Small intestine (tissue), 7 donors: ENCODE results near the gene PLA2G4A. TPM values are rescaled to one million over a fixed set of nuclear protein-coding genes. Genes with fewer than 3 reads are reported as not detected.

Source experiments
- DNase-seq, 2 donors: peaks; one replicate each; pipeline versions ENCODE4 v3.0.0 to v3.0.0-alpha.2; 2013
- FAIRE-seq: peaks from 2 replicates; lab custom pipeline; 2012; peaks lifted over from hg19 to GRCh38; lab: Jason Lieb, UNC
- H3K27ac ChIP-seq, 3 donors: one replicate each; pipeline ENCODE4 v1.5.1; 2013; ENCODE audit warnings: low read length in 2 of 3, mild to moderate bottlenecking in 2 of 3, control low read depth in 1 of 3, inconsistent platforms in 1 of 3, low read depth in 1 of 3, moderate library complexity in 1 of 3
- H3K27me3 ChIP-seq, 3 donors: one replicate each; pipeline ENCODE4 v1.6.1; 2013; ENCODE audit warnings: low read length in 3 of 3, inconsistent platforms in 1 of 3; ENCODE audit not compliant: control insufficient read depth in 3 of 3, insufficient read depth in 3 of 3
- H3K36me3 ChIP-seq, 3 donors: one replicate each; pipeline ENCODE4 v1.6.1; 2013; ENCODE audit warnings: low read length in 3 of 3, inconsistent platforms in 1 of 3, low read depth in 1 of 3, mild to moderate bottlenecking in 1 of 3, moderate library complexity in 1 of 3; ENCODE audit not compliant: control insufficient read depth in 3 of 3, insufficient read depth in 2 of 3
- H3K4me1 ChIP-seq, 3 donors: one replicate each; pipeline ENCODE4 v1.6.1; 2013; ENCODE audit warnings: low read length in 2 of 3, inconsistent platforms in 1 of 3, low read depth in 1 of 3, mild to moderate bottlenecking in 1 of 3, moderate library complexity in 1 of 3; ENCODE audit not compliant: control insufficient read depth in 3 of 3, insufficient read depth in 2 of 3
- H3K4me3 ChIP-seq, 3 donors: one replicate each; pipeline ENCODE4 v1.5.1; 2013; ENCODE audit warnings: low read length in 3 of 3, control low read depth in 1 of 3, inconsistent platforms in 1 of 3, low read depth in 1 of 3, mild to moderate bottlenecking in 1 of 3, moderate library complexity in 1 of 3
- H3K9me3 ChIP-seq, 2 donors: one replicate each; pipeline ENCODE4 v1.6.1; 2013; ENCODE audit warnings: low read depth in 1 of 2, low read length in 1 of 2; ENCODE audit not compliant: control insufficient read depth in 2 of 2, insufficient read depth in 1 of 2
- WGBS, 3 donors: extraction: QIAGEN DNeasy Blood & Tissue Kit; methylation state at CpG; one replicate each; pipeline ENCODE4 v1.1.7; 2013; 5-methylcytosine and 5-hydroxymethylcytosine counted together
- polyA plus RNA-seq, 4 donors: library from polyadenylated mRNA; stranded (reverse) in 3 of 4; unstranded in 1 of 4; fragments of 200-250 nt in 3 of 4; fragments of 120-200 nt in 1 of 4; gene quantifications; one replicate each; pipeline versions ENCODE4 v1.2.1 to v1.2.3, GENCODE V29; 2013
- donor health status: healthy with polysubstance abuse.
- donor health status: control.
- donor health status: control.
- donor health status: Bipolar disorder and iron deficiency.
- donor health status: healthy.

Gene PLA2G4A
- polyA plus RNA-seq, 4 donors: 11.3 to 22.8 (median 14.8) TPM

GRCh38 chr1:186983327-186983726 is 154.6 kb downstream of the PLA2G4A start:
- H3K9me3 ChIP-seq: no peaks in the 10 kb centered on the region
- no peaks in the 10 kb centered on the region for H3K27me3 ChIP-seq
- 61 to 85% (median 78%) methylated on average over 4 of the region's 4 CpGs for WGBS, 3 donors
- H3K27ac ChIP-seq: no peak overlapping the region
- peaks cover 0 to 9% (median 0%) of the 10 kb centered on the region in 3 donors for H3K4me1 ChIP-seq
- peaks cover 0 to 3% (median 0%) of the 10 kb centered on the region in 3 donors for H3K36me3 ChIP-seq
- no peak for FAIRE-seq
- H3K4me3 ChIP-seq: no peak overlapping the region
- no peak for DNase-seq

- Histone ChIP-seq H3K4me1 (peaks cover 0 to 9% (median 0%) of the 10 kb centered on the region in 3 donors), H3K36me3 (peaks cover 0 to 1% (median 0%) of the 10 kb centered on the region in 3 donors), H3K27me3 (no peaks in the 10 kb centered on the region), H3K9me3 (no peaks in the 10 kb centered on the region), H3K4me3 (no peak overlapping the region), H3K27ac (no peak overlapping the region)
- FAIRE-seq (no peak), DNase-seq (no peak)
- 84 to 91% (median 91%) methylated on average over 4 of the region's 4 CpGs for WGBS, 3 donors
Observed at GRCh38 chr1:186984959-186985358, 156.2 kb downstream of the PLA2G4A start.

DNA sequence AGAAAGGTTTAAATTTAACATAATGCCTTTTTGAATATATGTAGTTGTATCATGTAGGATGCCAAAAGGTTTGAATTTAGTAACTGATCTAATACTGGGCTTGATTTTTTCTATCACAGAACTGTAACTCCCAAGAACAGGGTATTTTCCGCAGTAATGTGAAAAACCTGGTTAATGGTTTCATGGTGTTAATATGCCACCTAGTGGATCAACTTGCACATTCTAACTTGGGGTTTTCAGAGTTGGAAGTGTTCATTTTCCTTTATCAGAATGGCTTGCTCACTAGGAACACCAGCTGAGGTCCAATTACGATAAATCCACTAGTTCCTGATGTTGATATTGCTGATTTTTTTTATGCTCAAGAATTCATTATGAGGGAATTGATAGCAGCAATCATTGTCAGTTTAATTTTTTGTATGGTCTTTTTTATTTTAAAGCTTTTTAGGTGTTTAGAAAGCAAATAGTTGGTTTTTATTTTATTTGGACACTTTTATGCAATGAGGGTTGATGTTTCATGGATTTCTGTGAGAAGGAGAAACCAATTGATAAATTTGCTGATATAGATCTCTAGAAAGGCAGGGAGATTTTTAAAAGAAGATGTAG is 157.2 kb downstream of the PLA2G4A start:
- Histone ChIP-seq H3K27ac (no peak overlapping the region), H3K9me3 (no peaks in the 10 kb centered on the region), H3K4me3 (no peak overlapping the region), H3K4me1 (peaks cover 0 to 9% (median 0%) of the 10 kb centered on the region in 3 donors), H3K36me3 (peaks cover 0 to 2% (median 0%) of the 10 kb centered on the region in 3 donors), H3K27me3 (no peaks in the 10 kb centered on the region)
- peak; percentile 66 to 72 for DNase-seq
- no peak for FAIRE-seq
- 6 to 11% (median 8%) methylated on average over 2 of the region's 2 CpGs for whole genome bisulfite sequencing, 3 donors

DNA sequence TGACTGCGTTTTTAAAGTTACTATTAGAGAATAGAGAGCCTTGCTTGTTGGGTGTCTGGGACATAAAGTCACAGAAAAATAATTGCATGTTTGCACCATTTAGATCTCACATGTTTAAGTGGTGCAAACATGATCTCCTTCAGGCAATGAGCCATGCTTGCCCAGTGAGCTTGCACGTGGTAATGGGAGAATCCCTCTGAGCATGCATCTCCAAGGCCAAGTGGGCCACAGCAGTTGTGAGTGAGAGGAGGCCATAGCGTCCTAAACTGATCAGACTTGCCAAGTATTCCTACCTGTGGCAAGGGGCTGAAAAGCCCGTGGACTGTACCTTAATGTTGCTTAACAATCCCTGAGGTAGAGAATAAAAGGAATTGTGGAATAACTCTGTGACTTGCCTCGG is 158.3 kb downstream of the PLA2G4A start:
- Histone ChIP-seq H3K9me3 (no peaks in the 10 kb centered on the region), H3K27ac (no peak overlapping the region), H3K36me3 (peaks cover 0 to 2% (median 0%) of the 10 kb centered on the region in 3 donors), H3K27me3 (no peaks in the 10 kb centered on the region), H3K4me1 (peaks cover 0 to 9% (median 0%) of the 10 kb centered on the region in 3 donors), H3K4me3 (no peak overlapping the region)
- no peak for FAIRE-seq
- 78 to 83% (median 82%) methylated on average over 5 of the region's 5 CpGs for WGBS, 3 donors
- DNase-seq: no peak

DNA sequence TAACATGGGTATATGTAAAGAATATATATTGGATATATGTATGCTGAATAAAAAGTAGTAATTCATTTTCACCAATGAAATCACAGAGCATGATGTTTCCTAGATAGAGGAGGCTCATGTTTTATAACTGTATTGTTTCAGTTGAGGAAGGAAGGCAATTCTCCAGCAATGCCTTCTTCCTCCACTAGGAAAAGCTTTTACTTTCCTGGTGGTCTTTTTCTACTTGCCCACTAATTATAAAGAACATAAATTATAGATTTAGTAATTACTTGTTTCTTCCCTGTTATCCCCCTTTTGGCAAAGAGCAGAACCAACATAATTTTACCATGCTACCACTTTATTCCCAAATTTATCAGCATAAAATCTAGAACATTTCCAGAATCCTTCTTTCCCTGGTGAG is 159.0 kb downstream of the PLA2G4A start:
- Histone ChIP-seq H3K36me3 (peaks cover 0 to 2% (median 0%) of the 10 kb centered on the region in 3 donors), H3K9me3 (no peaks in the 10 kb centered on the region), H3K4me1 (peaks cover 0 to 4% (median 0%) of the 10 kb centered on the region in 3 donors), H3K27ac (no peak overlapping the region), H3K27me3 (no peaks in the 10 kb centered on the region), H3K4me3 (no peak overlapping the region)
- FAIRE-seq (no peak), DNase-seq (no peak)

DNA sequence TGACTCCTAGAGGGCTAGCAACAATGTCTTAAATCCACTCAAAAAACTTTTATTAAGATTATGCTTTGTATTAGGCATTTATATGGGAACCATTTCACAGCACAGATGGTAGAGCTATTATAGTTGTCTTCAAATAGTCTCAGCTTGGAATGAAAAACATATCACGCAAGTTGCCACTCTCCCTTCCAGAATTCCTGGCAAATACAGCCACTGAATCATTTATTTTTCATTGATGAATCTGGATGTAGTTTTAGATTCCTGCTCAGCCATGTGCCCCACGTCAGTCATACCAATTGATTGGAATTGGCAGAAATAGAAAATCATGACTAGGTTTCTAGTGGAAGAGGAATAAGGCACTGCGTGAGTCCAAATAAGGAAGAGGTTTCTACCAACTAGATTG is 165.2 kb downstream of the PLA2G4A start:
- Histone ChIP-seq H3K4me1 (no peaks in the 10 kb centered on the region), H3K9me3 (no peaks in the 10 kb centered on the region), H3K27ac (no peak overlapping the region), H3K36me3 (peaks cover 0 to 2% (median 0%) of the 10 kb centered on the region in 3 donors), H3K4me3 (no peak overlapping the region), H3K27me3 (no peaks in the 10 kb centered on the region)
- DNase-seq (no peak), FAIRE-seq (no peak)
- WGBS, 3 donors: 67 to 91% (median 83%) methylated on average over 3 of the region's 3 CpGs

DNA sequence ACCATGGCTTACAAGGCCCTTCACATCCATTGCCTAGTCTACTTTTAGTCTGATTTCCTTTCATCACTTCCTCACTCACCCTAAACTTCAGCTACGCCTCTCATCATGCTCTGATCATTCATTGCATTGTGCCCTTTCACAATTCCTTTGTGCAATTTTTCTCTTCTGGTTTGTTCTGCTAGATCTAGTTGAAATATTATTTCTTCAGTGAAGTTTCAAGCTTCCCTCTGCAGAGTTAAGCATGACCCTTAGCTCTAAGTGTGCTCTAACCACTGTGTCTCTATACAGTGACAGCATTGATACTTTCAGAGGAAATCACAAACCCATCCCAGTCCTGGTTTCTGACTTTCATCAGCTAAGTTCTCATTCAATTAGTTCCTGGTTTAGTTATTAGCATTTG is 166.1 kb downstream of the PLA2G4A start:
- FAIRE-seq: no peak

DNA sequence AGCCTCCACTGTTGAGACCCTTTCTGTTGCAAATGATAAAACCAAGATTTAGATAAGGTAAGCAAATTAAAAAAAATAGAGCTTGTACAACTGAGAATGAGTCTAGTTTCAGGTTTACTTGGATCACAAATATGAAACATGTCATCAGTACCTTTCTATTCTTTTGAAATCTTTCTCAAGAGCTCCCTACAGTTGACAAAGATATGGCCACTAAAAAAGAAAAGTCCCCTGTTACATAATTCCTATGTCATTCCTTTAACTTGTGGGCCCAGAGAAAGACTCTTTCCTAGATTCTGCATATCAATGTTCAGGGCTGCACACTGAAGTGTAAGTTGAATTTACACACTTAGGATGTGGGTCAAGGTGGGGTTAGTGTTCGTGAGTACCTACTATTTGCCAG is 168.1 kb downstream of the PLA2G4A start:
- 53 to 68% (median 61%) methylated on average over 1 of the region's 1 CpG for WGBS, 3 donors

More for the DNA sequence above, 166.1 kb downstream of the PLA2G4A start:
- Histone ChIP-seq H3K27ac (no peak overlapping the region), H3K27me3 (no peaks in the 10 kb centered on the region), H3K4me3 (no peak overlapping the region), H3K36me3 (peaks cover 0 to 2% (median 0%) of the 10 kb centered on the region in 3 donors), H3K9me3 (no peaks in the 10 kb centered on the region), H3K4me1 (no peaks in the 10 kb centered on the region)
- no peak for DNase-seq
- 82 to 95% (median 91%) methylated on average over 1 of the region's 1 CpG for WGBS, 3 donors

GRCh38 chr1:186997877-186998276 is 169.1 kb downstream of the PLA2G4A start:
- FAIRE-seq: no peak
- Histone ChIP-seq H3K27me3 (no peaks in the 10 kb centered on the region), H3K36me3 (no peaks in the 10 kb centered on the region), H3K27ac (no peak overlapping the region), H3K9me3 (no peaks in the 10 kb centered on the region), H3K4me3 (no peak overlapping the region), H3K4me1 (no peaks in the 10 kb centered on the region)
- DNase-seq: peak in 1 of 2 donors; percentile 11
- WGBS, 3 donors: 3 to 30% (median 4%) methylated on average over 1 of the region's 1 CpG

More for the DNA sequence above, 168.1 kb downstream of the PLA2G4A start:
- H3K4me3 ChIP-seq: no peak overlapping the region
- no peaks in the 10 kb centered on the region for H3K9me3 ChIP-seq
- H3K36me3 ChIP-seq: no peaks in the 10 kb centered on the region
- H3K4me1 ChIP-seq: no peaks in the 10 kb centered on the region
- no peaks in the 10 kb centered on the region for H3K27me3 ChIP-seq
- FAIRE-seq: no peak
- H3K27ac ChIP-seq: no peak overlapping the region
- DNase-seq: no peak
